HG03520 (cell line): ENCODE results near the gene ARRDC1.

Source experiments
- ATAC-seq: cut with Tn5 transposase; IDR thresholded peaks from one replicate; pipeline ENCODE4 v1.9.1; 2021; ENCODE audit warnings: mild to moderate bottlenecking, moderate library complexity; ENCODE audit not compliant: unreplicated experiment

The ARRDC1 gene

GRCh38 chr9:137638680-137639079 is 33.2 kb downstream of the ARRDC1 start:
- ATAC-seq, result no peak

- no peak for ATAC-seq
Measured at GRCh38 chr9:137639303-137640051, 34.0 kb downstream of the ARRDC1 start.

GRCh38 chr9:137640862-137641261 is 35.4 kb downstream of the ARRDC1 start:
- ATAC-seq, result no peak

GRCh38 chr9:137642118-137642601 is 36.7 kb downstream of the ARRDC1 start:
- ATAC-seq, result no peak

- ATAC-seq, result no peak
Measured at GRCh38 chr9:137642892-137643291, 37.4 kb downstream of the ARRDC1 start.

GRCh38 chr9:137643921-137644320 is 38.4 kb downstream of the ARRDC1 start:
- no peak for ATAC-seq

GRCh38 chr9:137645211-137645610 is 39.7 kb downstream of the ARRDC1 start:
- no peak for ATAC-seq

- ATAC-seq, result no peak
Measured at GRCh38 chr9:137646341-137646740, 40.9 kb downstream of the ARRDC1 start.

- no peak for ATAC-seq
Measured at GRCh38 chr9:137647096-137647714, 41.7 kb downstream of the ARRDC1 start.

- no peak for ATAC-seq
Measured at GRCh38 chr9:137648396-137648795, 42.9 kb downstream of the ARRDC1 start.

GRCh38 chr9:137649553-137649952 is 44.1 kb downstream of the ARRDC1 start:
- ATAC-seq, result no peak

GRCh38 chr9:137650259-137650658 is 44.8 kb downstream of the ARRDC1 start:
- no peak for ATAC-seq

GRCh38 chr9:137650779-137651178 is 45.3 kb downstream of the ARRDC1 start:
- ATAC-seq, result no peak

- no peak for ATAC-seq
Measured at GRCh38 chr9:137656416-137656815, 50.9 kb downstream of the ARRDC1 start.

- no peak for ATAC-seq
Measured at GRCh38 chr9:137657606-137658005, 52.1 kb downstream of the ARRDC1 start.

- ATAC-seq, result no peak
Measured at GRCh38 chr9:137658781-137659180, 53.3 kb downstream of the ARRDC1 start.

GRCh38 chr9:137660144-137660543 is 54.7 kb downstream of the ARRDC1 start:
- no peak for ATAC-seq

GRCh38 chr9:137663584-137663983 is 58.1 kb downstream of the ARRDC1 start:
- ATAC-seq, result no peak

GRCh38 chr9:137664676-137665075 is 59.2 kb downstream of the ARRDC1 start:
- no peak for ATAC-seq
